HCT116 (cell line): ENCODE measurements around the gene TMEM9B. TPM values are rescaled to one million over a fixed set of nuclear protein-coding genes. Genes with fewer than 3 reads are reported as not detected.

Source experiments
- ATAC-seq: fragments of 200-7000 bp; cut with Tn5 transposase; 2 replicates; pipeline ENCODE4 v1.9.1; 2020; ENCODE audit warnings: mild to moderate bottlenecking, moderate library complexity
- BruUV-seq: library from RNA; stranded (reverse); fragments of 400-500 nt; replicated peaks from 2 replicates; lab custom pipeline; 2021; lab: Mats Ljungman, UMichigan
- CTCF ChIA-PET: fragments of 300-600 bp; sonication (Branson Sonifier 250); formaldehyde crosslinking; loops from one replicate; lab custom pipeline; 2021; ENCODE audit warnings: antibody characterized with exemption; lab: Charles Lee
- POLR2A ChIA-PET: fragments of 300-600, 350-600 bp; sonication (Branson Sonifier 250); formaldehyde crosslinking; loops from one replicate; lab custom pipeline; 2021; ENCODE audit warnings: antibody characterized with exemption; lab: Charles Lee
- RAD21 ChIA-PET, 2 experiments: fragments of 300-600 bp; sonication (Branson Sonifier 250); formaldehyde crosslinking; loops; one replicate each; lab custom pipeline; 2023; ENCODE audit warnings: low total read pairs in 2 of 2; ENCODE audit not compliant: uncharacterized antibody in 2 of 2, unreplicated experiment in 2 of 2, low non-redundant PET in 1 of 2; lab: Charles Lee
- DNase-seq: peaks from one replicate; pipeline ENCODE4 v3.0.0-alpha.2; 2010; ENCODE audit warnings: low read depth, low spot score
- H2AFZ ChIP-seq: fragments of 200-600 bp; shearing (Covaris generic), sonication (generic); 2 replicates; pipeline ENCODE4 v1.6.1; 2017; ENCODE audit warnings: low read depth, mixed run types, mixed read lengths, antibody characterized with exemption, low read length; ENCODE audit not compliant: poor library complexity, severe bottlenecking
- H3K27ac ChIP-seq: 2 replicates; pipeline ENCODE4 v1.5.1; 2012; ENCODE audit warnings: low read depth, low read length
- H3K27me3 ChIP-seq: fragments of 200-600 bp; sonication (generic); 2 replicates; pipeline ENCODE4 v1.6.1; 2016; ENCODE audit warnings: mixed run types, low read length, mixed read lengths; ENCODE audit not compliant: insufficient read depth
- H3K36me3 ChIP-seq, 2 experiments: fragments of 200-500 bp in 1 of 2; fragments of 200-600 bp in 1 of 2; sonication (Bioruptor generic) in 1 of 2; sonication (generic) in 1 of 2; 2 replicates each; pipeline versions ENCODE4 v1.5.1 to v1.6.1; 2014 to 2016; ENCODE audit warnings: low read length in 2 of 2, inconsistent platforms in 1 of 2, mixed read lengths in 1 of 2, mixed run types in 1 of 2; ENCODE audit not compliant: insufficient read depth in 2 of 2, control insufficient read depth in 1 of 2
- H3K4me1 ChIP-seq, 2 experiments: fragments of 200-600 bp in 1 of 2; sonication (generic) in 1 of 2; 2 replicates each; pipeline versions ENCODE4 v1.5.1 to v1.6.1; 2012 to 2017; ENCODE audit warnings: low read length in 2 of 2, inconsistent platforms in 1 of 2, mild to moderate bottlenecking in 1 of 2, mixed read lengths in 1 of 2, mixed run types in 1 of 2, moderate library complexity in 1 of 2; ENCODE audit not compliant: insufficient read depth in 2 of 2, control insufficient read depth in 1 of 2
- H3K4me2 ChIP-seq: fragments of 200-600 bp; sonication (generic); 2 replicates; pipeline ENCODE4 v1.6.1; 2017; ENCODE audit warnings: mixed run types, low read length, mixed read lengths
- H3K4me3 ChIP-seq, 2 experiments: fragments of 200-600 bp in 1 of 2; sonication (generic) in 1 of 2; replicated peaks in 1 of 2; 2 replicates each; pipeline ENCODE4 v1.5.1; 2011 to 2016; ENCODE audit warnings: low read length in 2 of 2, control low read depth in 1 of 2, low read depth in 1 of 2, mild to moderate bottlenecking in 1 of 2, mixed read lengths in 1 of 2, mixed run types in 1 of 2
- H3K79me2 ChIP-seq: fragments of 200-600 bp; sonication (generic); 2 replicates; pipeline ENCODE4 v1.6.1; 2017; ENCODE audit warnings: mild to moderate bottlenecking, mixed run types, low read length, moderate library complexity, mixed read lengths; ENCODE audit not compliant: insufficient read depth
- H3K9ac ChIP-seq: fragments of 200-600 bp; sonication (generic); 2 replicates; pipeline ENCODE4 v1.6.1; 2016; ENCODE audit warnings: low read length, mixed read lengths
- H3K9me2 ChIP-seq: fragments of 200-600 bp; sonication (generic), shearing (Covaris generic); 2 replicates; pipeline ENCODE4 v1.6.1; 2017; ENCODE audit warnings: mixed run types, mild to moderate bottlenecking, moderate library complexity; ENCODE audit not compliant: insufficient read depth
- H3K9me3 ChIP-seq, 2 experiments: fragments of 200-500 bp in 1 of 2; fragments of 200-600 bp in 1 of 2; sonication (Bioruptor generic) in 1 of 2; sonication (generic) in 1 of 2; 2 replicates each; pipeline ENCODE4 v1.6.1; 2014 to 2017; ENCODE audit warnings: low read length in 2 of 2, mixed read lengths in 2 of 2, inconsistent platforms in 1 of 2, low read depth in 1 of 2, mild to moderate bottlenecking in 1 of 2, mixed run types in 1 of 2, moderate library complexity in 1 of 2; ENCODE audit not compliant: control insufficient read depth in 1 of 2, insufficient read depth in 1 of 2
- H4K20me1 ChIP-seq: fragments of 200-600 bp; sonication (generic), shearing (Covaris generic); 2 replicates; pipeline ENCODE4 v1.6.1; 2017; ENCODE audit warnings: mixed run types, mild to moderate bottlenecking, moderate library complexity; ENCODE audit not compliant: insufficient read depth
- ELF1 ChIP-seq: IDR thresholded peaks from 2 replicates; pipeline ENCODE4 v1.6.1; 2012; ENCODE audit warnings: low read depth, borderline replicate concordance
- RAD21 ChIP-seq: IDR thresholded peaks from 2 replicates; pipeline ENCODE4 v1.6.1; 2012; ENCODE audit warnings: low read depth, mild to moderate bottlenecking
- SRF ChIP-seq: IDR thresholded peaks from 2 replicates; pipeline ENCODE4 v1.6.1; 2012; ENCODE audit warnings: low read depth
- intact Hi-C: fragments of 100-400 bp; cut with micrococcal nuclease; formaldehyde crosslinking; loops from 2 replicates; pipeline ENCODE4 v1.10.0; 2022
- total RNA-seq: library from RNA; stranded (reverse); gene quantifications from one replicate; pipeline ENCODE4 v1.2.1, GENCODE V29; 2021; ENCODE audit not compliant: unreplicated experiment
- TF ChIP-seq, protein P1 (sequence below): IDR thresholded peaks from 2 replicates; pipeline ENCODE4 v1.6.1; 2011; ENCODE audit warnings: mild to moderate bottlenecking, low read length, moderate library complexity; ENCODE audit not compliant: insufficient replicate concordance; ENCODE audit errors: extremely low read depth
- TF ChIP-seq, protein P2 (sequence below), 3 experiments: fragments of 200-600 bp in 1 of 3; sonication (generic) in 1 of 3; IDR thresholded peaks in 2 of 3; conservative IDR thresholded peaks in 1 of 3; 2 replicates each; pipeline ENCODE4 v1.5.1; 2012 to 2017; ENCODE audit warnings: low read depth in 2 of 3, low read length in 2 of 3, antibody characterized with exemption in 1 of 3, borderline replicate concordance in 1 of 3, control low read depth in 1 of 3, mild to moderate bottlenecking in 1 of 3, mixed read lengths in 1 of 3, mixed run types in 1 of 3, moderate library complexity in 1 of 3; ENCODE audit not compliant: insufficient read depth in 1 of 3

The TMEM9B gene
- total RNA-seq, 1 experiment from 2014 or later = 26.8 TPM

DNA sequence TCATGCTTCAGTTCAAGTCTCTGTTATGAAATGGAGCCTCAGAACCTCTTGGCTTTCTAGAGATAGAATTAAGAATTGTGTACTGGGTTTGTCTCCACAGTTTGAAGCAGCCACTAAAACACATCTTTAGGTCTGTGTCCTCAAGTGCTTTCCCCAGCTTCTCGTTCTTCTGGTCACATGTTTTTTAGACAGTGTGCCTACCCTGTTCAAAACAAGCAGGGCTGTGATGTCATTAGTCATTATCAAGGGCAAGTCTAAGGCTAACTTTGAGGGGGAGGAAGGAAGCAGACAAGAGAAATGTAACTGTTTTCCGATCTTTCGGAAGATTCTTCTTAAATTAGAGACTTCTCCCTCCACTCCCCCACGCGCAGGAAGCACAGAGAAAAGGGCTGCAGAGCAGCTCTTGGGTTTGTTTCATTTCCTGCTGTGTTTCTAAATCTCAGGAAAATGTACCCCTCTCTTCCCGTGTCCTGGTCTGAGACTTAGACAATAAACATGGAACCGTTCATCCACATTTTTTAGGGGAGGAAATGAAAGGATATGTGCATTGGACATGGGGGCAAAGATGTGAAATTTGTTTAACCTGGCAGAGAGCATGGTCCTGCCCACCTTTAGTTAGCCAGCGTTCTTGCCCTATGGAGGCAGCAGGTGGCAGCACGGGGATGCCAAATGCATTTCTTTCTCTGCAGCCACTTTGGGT lies 50.1 kb downstream of the TMEM9B start:
- Histone ChIP-seq H3K27me3 (no peaks in the 10 kb centered on the region), H3K79me2 (no peaks in the 10 kb centered on the region), H3K4me2 (no peak overlapping the region), H3K9ac (no peak overlapping the region), H3K4me3 (no peak overlapping the region), H3K36me3 (peaks cover 0 to 7% of the 10 kb centered on the region in 2 experiments; a peak in 2 of 4 replicates), H3K9me2 (no peaks in the 10 kb centered on the region), H3K27ac (no peak overlapping the region), H4K20me1 (no peaks in the 10 kb centered on the region), H3K9me3 (no peaks in the 10 kb centered on the region), H3K4me1 (peaks cover 7 to 17% of the 10 kb centered on the region in 2 experiments), H2AFZ (no peak overlapping the region)
- ChIA-PET RAD21 (interaction anchor here in 1 of 2 experiments (1.4 kb wide), 1 partner anchor 45 kb away, joined by 3 read pairs; no protein-coding TSS in a partner anchor), POLR2A (no interaction called here), CTCF (interaction anchor here (0.9 to 2.6 kb wide), 4 partner anchors 35 to 592 kb away, joined by 3 to 28 read pairs (median 6); no protein-coding TSS in a partner anchor)
- ATAC-seq (no peak), DNase-seq (no peak)
- TF ChIP-seq ELF1 (no peak), RAD21 (peak; percentile 86), SRF (no peak)
- TF ChIP-seq, protein P1, sequence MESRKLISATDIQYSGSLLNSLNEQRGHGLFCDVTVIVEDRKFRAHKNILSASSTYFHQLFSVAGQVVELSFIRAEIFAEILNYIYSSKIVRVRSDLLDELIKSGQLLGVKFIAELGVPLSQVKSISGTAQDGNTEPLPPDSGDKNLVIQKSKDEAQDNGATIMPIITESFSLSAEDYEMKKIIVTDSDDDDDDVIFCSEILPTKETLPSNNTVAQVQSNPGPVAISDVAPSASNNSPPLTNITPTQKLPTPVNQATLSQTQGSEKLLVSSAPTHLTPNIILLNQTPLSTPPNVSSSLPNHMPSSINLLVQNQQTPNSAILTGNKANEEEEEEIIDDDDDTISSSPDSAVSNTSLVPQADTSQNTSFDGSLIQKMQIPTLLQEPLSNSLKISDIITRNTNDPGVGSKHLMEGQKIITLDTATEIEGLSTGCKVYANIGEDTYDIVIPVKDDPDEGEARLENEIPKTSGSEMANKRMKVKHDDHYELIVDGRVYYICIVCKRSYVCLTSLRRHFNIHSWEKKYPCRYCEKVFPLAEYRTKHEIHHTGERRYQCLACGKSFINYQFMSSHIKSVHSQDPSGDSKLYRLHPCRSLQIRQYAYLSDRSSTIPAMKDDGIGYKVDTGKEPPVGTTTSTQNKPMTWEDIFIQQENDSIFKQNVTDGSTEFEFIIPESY = no peak
- TF ChIP-seq, protein P2, sequence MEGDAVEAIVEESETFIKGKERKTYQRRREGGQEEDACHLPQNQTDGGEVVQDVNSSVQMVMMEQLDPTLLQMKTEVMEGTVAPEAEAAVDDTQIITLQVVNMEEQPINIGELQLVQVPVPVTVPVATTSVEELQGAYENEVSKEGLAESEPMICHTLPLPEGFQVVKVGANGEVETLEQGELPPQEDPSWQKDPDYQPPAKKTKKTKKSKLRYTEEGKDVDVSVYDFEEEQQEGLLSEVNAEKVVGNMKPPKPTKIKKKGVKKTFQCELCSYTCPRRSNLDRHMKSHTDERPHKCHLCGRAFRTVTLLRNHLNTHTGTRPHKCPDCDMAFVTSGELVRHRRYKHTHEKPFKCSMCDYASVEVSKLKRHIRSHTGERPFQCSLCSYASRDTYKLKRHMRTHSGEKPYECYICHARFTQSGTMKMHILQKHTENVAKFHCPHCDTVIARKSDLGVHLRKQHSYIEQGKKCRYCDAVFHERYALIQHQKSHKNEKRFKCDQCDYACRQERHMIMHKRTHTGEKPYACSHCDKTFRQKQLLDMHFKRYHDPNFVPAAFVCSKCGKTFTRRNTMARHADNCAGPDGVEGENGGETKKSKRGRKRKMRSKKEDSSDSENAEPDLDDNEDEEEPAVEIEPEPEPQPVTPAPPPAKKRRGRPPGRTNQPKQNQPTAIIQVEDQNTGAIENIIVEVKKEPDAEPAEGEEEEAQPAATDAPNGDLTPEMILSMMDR (IDR thresholded peaks at IDR 0.05 in 2 of 3, conservative IDR thresholded peaks at IDR 0.05 in 1 of 3; ENCODE audit: borderline replicate concordance in 1 of 3, insufficient read depth in 1 of 3, low read depth in 2 of 3, low read length in 2 of 3) = peak; percentile 60 to 88 (median 80)
- BruUV-seq = TSS peak; percentile 13
- intact Hi-C loops = loop anchor here (1.0 to 5.0 kb wide), 3 partner anchors 45 to 593 kb away; no protein-coding TSS in a partner anchor
